SH-SY5Y (cell line): ENCODE measurements around the gene FLAD1.

Experiments
- GATA2 ChIP-seq: IDR thresholded peaks from 2 replicates; pipeline ENCODE4 v1.6.1; 2011; ENCODE audit warnings: mild to moderate bottlenecking, low read depth, low read length
- GATA3 ChIP-seq: IDR thresholded peaks from 2 replicates; pipeline ENCODE4 v1.6.1; 2011; ENCODE audit warnings: low read depth, mild to moderate bottlenecking, low read length, moderate library complexity

Gene FLAD1

GRCh38 chr1:154982897-154983648 lies at the start of gene FLAD1:
Gene FLAD1, plus strand, starts transcription at chr1:154983344. Its CDS starts 351 bp downstream, at chr1:154983695.
- no peak for TF ChIP-seq GATA2
- TF ChIP-seq GATA3 = no peak

GRCh38 chr1:154934358-154934948 lies 48.7 kb upstream of the FLAD1 start:
- no peak for TF ChIP-seq GATA2
- TF ChIP-seq GATA3 = no peak

DNA sequence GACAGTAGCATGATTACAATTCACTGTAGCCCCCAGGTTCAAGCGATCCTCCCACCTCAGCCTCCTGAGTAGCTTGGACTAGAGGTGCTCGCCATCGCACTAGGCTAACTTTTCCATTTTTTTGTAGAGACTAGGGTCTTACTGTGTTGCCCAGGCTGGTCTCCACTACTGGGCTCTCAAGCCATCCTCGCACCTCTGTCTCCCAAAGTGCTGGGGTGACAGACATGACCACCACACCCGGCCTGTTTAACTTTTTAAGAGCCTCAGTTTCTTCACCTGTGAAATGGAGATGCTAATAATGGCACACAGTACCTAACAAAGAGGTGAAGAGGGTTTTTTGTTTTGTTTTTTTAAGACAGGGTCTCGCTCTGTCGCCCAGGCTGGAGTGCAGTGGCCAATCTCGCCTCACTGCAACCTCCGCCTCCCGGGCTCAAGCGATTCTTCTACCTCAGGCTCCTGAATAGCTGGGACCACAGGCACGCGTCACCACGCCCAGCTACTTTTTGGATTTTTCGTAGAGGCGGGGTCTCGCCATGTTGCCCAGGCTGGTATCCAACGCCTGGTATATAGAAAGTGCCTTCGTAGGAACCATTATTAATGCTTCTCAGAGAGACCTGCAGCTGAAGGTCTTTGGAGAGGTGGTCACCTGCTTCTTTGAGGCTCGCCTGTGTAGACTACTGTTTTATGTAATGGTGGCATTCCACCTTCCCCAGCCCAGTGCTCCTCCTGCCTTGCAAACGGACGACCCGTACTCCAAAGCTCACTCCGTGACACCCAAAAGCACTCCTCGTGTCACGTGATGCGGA lies 47.2 kb upstream of the FLAD1 start:
- TF ChIP-seq GATA3 (no peak), GATA2 (no peak)

DNA sequence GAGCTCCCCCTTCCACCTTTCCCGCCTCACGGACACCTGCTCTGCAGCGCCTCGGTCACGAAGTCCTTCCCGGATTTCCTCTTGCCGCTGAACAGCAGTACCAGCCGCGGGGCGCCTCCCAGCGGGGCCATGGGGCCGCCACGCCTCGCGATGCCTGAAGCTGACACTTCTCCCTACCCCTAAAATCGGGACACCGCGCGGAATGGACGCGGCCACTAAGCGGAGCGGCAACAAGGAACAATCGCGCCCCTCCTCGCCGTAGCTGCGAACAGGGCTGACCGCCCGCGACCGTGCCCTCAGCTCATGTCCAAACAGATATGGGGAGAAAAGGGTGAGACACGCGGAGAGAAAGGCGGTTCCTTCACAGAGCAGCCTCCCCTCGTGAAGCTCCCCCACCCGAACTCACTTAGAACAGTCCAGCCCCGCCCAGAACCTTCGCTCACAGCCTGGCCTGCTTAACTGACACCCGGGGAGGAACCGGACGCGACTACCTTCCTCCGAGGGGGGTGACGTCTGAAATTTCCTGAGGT lies 46.5 kb upstream of the FLAD1 start, which contains the start of gene PMVK:
Gene PMVK (minus strand): TSS at position 165 of the 530 bp plus-strand sequence. CDS start 34 bp downstream, at position 131.
- TF ChIP-seq GATA3 (no peak), GATA2 (peak; percentile 25; the same call in 1 of the 2 replicates)

- TF ChIP-seq GATA3 (no peak), GATA2 (no peak)
These were observed 45.8 kb upstream of the FLAD1 start for GRCh38 chr1:154937085-154937987.

DNA sequence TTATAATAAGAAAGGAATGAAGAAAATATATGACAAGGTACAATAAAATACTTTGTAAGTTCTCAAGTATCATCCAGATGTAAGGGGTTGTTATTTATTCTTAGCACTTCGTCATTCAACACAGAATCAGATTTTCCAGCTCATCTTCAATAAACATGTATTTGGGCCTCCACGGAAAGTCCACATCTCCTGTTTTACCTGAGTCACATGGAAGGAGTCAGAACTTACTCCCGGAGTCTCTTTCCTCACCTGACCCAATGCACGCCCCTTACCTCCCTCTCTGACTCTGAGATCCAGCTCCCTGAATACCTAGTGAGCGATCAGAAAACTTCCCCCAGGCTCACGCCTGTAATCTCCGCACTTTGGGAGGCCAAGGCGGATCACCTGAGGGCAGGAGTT lies 45.2 kb upstream of the FLAD1 start:
- TF ChIP-seq GATA3 (no peak), GATA2 (no peak)

GRCh38 chr1:154938604-154939399 lies 44.3 kb upstream of the FLAD1 start:
- TF ChIP-seq GATA2 = no peak
- no peak for TF ChIP-seq GATA3

DNA sequence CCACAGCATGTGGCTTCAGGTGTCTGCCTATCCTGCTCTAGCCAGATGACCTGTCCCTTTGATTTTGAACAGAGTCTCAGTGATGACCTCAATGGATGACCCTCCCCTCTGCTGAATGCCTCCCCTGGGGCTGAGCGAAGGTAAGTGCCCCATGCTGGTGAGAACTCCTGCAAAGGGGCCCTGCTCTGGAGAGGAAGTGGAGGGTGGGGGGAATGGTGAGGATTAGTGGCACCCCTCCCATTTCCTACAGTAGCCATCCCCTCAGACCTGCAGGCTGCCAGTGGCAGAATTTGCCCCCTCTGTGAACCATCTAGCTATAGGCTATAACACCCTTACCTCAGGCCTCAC lies 43.0 kb upstream of the FLAD1 start:
- TF ChIP-seq GATA3 (no peak), GATA2 (no peak)

DNA sequence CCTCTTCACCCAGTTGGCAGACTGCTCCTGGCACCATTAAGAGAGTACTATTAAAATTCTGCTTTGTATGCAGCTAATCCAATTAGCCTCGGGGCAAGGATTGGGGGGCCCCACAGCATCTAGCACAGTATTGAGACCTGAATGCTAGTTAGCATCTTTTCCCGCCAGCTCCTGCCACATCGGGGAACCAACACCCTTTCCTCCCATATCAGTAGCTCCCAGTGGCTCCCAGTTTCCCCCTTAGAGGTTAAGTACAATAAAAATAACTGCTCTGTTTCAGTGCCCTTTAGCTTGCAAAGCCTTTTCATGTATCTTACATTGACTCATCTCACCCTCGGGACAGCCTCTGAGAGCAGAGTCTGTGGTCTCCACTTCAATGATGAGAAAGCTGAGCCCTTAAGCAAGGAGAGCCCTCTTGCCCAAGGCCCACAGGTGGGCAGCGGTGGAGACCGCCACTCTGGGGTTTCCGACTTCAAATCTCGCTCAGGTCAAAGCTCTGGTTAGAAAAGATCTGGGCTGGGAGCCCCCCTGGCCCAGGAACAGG lies 42.4 kb upstream of the FLAD1 start:
- TF ChIP-seq GATA2 (no peak), GATA3 (no peak)

DNA sequence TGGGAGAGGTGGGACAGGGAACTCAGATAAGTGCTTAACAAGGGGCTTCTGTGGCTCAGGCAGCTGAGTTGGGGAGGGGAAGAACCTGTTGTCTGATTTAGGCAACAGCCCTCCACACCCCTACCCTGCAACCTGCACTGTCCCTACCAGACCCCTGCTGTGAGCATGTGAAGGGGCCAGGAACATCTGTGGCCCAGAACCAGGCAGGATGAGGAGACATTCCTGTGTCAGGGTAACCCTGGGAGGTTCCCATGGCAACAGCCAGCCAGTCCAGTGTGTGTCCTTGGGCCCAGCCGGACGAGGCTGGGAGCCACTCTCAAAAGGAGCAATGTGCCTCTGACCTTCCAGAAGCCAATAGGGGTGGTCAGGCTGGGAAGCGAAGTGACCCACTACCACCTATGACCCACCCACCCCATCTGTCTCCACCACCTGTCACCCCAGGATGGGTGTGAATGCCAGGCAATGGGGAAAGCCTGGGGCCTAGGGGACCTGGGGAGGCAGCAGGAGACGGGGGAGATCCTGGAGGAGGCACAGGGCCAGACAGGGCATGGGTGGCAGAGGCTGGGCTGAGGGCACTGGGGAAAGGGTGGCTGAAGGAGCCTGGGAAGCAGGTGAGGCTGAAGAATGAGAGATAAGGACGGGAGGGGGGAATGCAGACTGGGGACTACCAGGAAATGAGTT lies 41.7 kb upstream of the FLAD1 start:
- no peak for TF ChIP-seq GATA3
- no peak for TF ChIP-seq GATA2

- no peak for TF ChIP-seq GATA2
- TF ChIP-seq GATA3 = no peak
These were observed 39.3 kb upstream of the FLAD1 start for GRCh38 chr1:154943649-154944400.
